HEK293T (cell line): ENCODE data around the gene NOD1.

Source experiments
- ARNT ChIP-seq: fragments of 450-650 bp; IDR thresholded peaks from 2 replicates; pipeline ENCODE4 v1.6.1; 2017; ENCODE audit warnings: mild to moderate bottlenecking
- ELF4 ChIP-seq: fragments of 450-650 bp; IDR thresholded peaks from 2 replicates; pipeline ENCODE4 v1.6.1; 2017; ENCODE audit warnings: antibody characterized with exemption
- FOXK2 ChIP-seq: fragments of 450-650 bp; IDR thresholded peaks from 2 replicates; pipeline ENCODE4 v1.6.1; 2016; ENCODE audit warnings: mild to moderate bottlenecking
- SP1 ChIP-seq: fragments of 450-650 bp; IDR thresholded peaks from 2 replicates; pipeline ENCODE4 v1.6.1; 2017
- SUZ12 ChIP-seq: fragments of 450-650 bp; IDR thresholded peaks from 2 replicates; pipeline ENCODE4 v1.6.1; 2016; ENCODE audit warnings: mild to moderate bottlenecking
- TARDBP ChIP-seq: fragments of 450-650 bp; IDR thresholded peaks from 2 replicates; pipeline ENCODE4 v1.6.1; 2016

GRCh38 chr7:30465046-30465810, 13.4 kb downstream of the NOD1 start:
- TF ChIP-seq ELF4 (no peak), FOXK2 (no peak), SUZ12 (no peak), SP1 (no peak), TARDBP (no peak), ARNT (no peak)
